Measurements from ENCODE around the gene TMEM132C.
"Not testable (repeated sequence)": the region's sequence is repeated elsewhere in the genome, so short reads cannot be mapped to it uniquely, and the experiment has no call there.

Gene TMEM132C

DNA sequence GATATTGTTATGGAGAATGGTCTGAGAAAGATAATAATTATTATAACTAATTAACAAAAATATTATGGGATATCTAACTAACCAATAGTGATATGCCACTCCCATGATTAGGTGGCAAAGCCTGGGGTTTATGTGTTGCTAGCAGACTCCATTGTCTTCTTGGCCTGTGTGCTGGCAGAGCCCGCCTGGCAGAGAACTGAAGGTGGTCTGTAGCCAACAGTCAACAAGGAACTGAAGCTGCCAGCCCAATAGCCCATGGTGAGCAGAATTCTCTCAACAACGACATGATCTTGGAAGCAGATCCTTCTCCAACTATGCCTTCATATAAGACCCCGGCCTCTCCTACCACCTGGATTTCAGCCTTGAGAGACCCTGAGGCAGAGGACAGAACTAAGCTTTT, 298.0 kb downstream of the TMEM132C start:
- no peak for DNase-seq (ENCODE audit: low read depth)

DNA sequence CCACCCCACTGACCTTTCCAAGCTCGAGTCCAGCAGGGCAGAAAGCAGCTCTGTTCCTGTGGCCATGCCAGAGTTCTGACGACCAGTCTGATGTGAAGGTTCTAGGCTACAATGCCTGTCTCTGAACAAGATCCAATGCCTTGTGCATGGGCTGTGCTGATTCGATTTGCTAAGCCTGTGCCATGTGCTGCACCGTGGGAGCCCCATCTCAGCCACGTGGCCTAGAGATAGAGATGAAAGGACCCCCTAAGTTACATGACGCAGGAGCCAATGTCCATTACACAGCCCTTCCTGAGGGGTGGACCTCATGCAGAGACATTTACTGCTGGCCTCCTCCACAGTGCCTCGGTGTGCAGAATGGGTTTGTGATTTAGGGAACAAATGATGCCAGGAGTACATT, 300.8 kb downstream of the TMEM132C start:
- DNase-seq (ENCODE audit: low read depth): no peak

DNA sequence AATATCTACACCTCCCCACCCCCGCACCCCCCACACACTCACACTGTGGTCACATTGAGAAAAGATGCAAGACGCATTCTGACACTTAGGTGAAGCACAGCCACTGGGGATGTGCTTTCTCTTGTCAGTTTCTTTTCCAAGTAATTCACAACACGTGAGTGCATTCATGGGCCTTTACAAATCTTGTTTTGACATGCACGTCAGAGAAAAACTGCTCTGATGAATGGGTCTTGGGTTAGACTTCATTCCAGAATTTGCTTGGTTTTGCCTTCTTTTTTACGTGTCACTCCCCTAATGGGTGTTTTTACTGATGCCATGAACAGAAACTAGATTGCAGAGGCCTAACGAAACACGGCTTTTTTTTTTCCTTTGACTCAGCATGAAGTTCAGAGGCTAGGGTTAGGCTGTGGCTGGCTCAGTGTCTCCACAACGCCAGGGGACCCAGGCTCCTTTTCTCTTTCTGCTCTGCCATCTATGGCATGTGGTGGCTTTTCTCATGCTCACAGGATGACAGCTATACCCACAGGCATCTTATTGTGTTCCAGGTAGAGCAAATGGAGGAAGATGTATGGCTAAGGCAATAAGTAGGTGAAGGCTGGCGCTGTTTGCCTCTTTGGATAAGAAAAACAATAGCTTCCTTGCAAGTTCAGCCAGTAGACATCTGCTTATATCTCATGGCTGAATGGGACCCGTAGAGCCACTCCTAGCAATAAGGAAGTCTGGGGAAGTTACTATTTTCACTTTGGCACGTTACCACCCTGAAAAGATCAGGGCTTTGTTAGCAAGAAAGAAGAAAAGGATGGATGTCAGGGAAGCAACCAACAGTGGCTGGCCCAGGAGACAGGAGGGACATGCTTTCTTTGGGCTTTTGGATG, 303.5 kb downstream of the TMEM132C start:
- DNase-seq (ENCODE audit: low read depth): no peak

GRCh38 chr12:128571906-128572810, 305.2 kb downstream of the TMEM132C start:
- DNase-seq (ENCODE audit: low read depth): no peak

DNA sequence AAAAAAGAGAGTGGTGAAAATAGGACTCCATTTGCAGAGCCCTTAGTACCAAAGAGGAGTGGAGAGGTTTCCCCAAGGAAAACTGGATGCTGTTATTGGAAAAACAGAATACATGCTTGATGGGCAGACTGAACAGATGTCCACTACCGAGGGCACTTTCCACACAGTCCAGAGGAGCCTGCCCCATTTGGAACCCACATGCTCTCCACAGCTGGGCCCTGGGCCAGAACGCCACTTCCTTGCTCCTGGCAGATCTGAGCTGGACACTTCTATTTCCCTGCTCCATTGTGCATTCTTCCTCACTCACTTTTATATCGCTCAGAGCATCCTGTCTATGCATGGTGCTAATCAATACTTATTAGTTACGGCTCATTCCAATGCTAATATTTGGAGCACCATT, 306.9 kb downstream of the TMEM132C start:
- DNase-seq (ENCODE audit: low read depth): no peak

DNA sequence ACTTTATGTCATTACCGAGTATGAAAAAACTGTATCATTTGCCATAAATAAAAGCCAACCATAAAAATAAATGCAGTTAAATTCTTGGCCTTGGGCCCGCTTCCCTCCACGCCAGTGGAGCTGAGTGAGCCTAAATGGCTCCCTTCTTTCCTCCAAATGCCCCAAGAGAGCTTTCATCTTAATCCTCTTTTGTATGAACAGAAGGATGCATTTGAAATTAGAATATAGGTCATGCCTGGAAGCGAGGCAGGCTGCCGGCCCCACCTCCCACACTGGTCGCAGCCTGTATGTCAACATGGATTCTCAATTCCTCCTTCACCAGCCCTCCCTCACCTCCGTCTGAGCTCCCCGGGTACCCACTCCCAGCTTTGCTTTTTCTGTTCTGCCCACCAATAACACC, 311.1 kb downstream of the TMEM132C start:
- DNase-seq (ENCODE audit: low read depth): no peak

DNA sequence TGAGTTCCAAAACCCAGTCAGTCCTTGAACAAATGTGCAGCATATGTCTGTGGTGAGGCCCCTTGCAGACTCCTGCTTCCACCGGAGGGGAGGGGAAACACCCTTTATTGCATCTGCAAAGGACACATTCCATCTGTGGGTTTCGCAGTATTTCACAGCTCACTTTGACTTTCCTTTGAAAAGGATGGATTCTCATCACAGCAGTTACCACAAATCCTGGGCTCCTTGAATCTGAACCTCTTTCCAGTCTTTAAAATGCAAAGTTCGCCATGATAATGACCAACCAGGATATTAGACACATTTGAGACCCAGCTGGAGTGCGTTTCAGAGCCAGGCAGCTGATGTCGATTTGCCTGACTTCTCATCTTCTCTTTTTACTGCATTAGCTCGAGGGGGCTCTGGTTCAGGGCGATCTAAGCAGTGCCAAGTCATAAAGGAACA, 314.4 kb downstream of the TMEM132C start:
- DNase-seq (ENCODE audit: low read depth): no peak

- DNase-seq (ENCODE audit: low read depth): no peak
Observed at GRCh38 chr12:128583453-128583852, 316.5 kb downstream of the TMEM132C start.

DNA sequence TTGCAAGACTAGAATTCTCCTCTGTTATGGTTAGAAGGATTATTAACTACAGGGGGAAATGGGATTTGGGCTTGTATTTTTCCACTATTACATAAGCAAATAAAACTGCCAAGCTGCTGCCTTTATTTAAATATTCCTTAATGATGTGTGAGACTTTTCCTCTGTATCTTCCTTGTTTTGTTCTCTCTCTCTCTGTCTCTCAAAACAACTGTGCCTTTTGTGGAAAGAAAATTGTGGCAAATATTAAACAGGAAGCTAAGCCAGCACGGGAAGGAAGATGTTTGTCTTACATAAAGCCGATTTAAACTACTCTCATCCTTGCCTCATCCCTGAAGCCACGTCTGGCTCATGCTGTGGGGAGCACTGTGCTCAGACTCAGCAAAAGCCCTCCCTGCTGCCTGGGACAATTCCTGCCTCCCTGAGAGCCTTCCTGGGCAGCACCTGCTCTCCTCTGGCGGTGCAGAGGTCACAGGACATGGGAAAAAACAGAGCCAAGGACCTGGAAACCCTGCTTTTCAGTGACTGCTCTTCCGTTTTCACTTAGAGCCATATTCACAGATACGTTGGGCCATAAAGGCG, 319.6 kb downstream of the TMEM132C start:
- no peak for DNase-seq (ENCODE audit: low read depth)

GRCh38 chr12:128587918-128588317, 320.9 kb downstream of the TMEM132C start:
- DNase-seq (ENCODE audit: low read depth): no peak

- DNase-seq (ENCODE audit: low read depth): no peak
Observed at GRCh38 chr12:128592220-128592744, 325.3 kb downstream of the TMEM132C start.

DNA sequence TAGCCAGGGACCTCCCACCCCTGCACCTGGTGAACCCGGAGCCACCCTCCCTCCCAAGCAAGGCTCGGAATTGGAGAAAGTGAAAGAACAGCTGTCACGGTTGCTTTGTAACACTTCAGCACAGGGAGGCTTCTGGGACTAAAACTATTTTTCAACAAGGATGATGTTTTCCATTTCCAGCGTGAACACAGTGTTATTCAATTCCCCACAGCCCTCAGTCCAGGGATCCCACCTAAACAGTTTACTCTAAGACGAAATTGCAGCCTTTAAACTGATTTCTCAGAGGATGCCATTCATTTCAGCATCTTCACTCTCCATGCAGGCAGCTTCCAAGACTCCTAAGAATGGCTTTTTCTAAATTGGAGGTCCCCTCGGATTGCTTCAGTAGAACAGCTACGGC, 327.6 kb downstream of the TMEM132C start:
- DNase-seq (ENCODE audit: low read depth): no peak

GRCh38 chr12:128595609-128596008, 328.6 kb downstream of the TMEM132C start:
- no peak for DNase-seq (ENCODE audit: low read depth)

DNA sequence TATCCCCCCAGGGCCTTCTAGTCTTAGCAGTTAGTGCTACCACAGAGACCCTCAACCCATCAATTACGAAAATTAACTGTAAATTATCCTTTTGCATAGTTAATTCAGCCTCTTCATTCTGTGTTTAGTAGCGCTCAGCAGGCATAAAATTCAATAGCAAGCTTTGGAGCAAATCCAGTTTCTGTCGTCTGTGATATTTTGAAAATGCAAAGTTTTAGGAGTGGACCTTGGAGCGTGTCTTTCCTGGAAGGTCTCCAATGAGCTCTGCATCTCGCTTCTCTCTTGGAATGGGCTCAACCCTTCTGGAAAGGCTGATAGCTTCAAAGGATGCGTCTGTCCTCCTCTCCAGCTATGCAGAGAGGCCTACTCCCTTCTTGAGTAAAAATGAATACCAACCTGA, 333.9 kb downstream of the TMEM132C start:
- DNase-seq (ENCODE audit: low read depth): no peak

- no peak for DNase-seq (ENCODE audit: low read depth)
Observed at GRCh38 chr12:128603573-128604115, 336.7 kb downstream of the TMEM132C start.

DNA sequence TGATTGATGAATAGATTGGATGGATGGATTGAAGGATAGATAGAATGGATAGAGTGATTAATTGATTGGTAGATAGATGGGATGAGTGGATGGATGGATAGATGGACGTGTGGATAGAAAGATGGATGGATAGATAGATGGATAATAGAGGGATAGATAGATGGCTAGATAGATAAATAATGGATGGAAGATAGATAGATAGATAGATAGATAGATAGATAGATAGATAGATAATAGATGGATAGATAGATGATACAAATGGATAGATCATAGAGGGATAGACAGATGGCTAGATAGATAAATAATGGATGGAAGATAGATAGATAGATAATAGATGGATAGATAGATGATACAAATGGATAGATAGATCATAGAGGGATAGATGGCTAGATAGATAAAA, 337.2 kb downstream of the TMEM132C start:
- DNase-seq (ENCODE audit: low read depth): not testable (repeated sequence)

DNA sequence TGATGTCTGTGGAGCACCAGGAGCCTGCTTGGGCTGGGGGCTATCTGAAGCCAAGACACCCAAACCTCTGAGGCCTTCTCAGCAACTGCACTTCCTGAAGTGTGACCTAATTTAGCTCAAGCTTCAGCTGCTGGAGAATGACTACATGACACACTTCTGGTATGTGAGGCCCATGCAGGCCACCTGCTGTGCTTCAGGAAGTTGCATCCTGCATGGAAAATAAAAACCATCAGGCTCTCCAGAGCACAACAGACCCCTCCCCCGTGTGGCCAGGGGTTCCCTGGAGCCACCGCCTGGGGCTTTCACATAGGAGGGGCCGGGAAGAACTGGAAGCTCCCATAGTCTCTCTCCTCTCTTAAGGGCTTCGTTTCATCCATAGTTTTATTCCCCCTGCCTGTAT, 339.1 kb downstream of the TMEM132C start:
- DNase-seq (ENCODE audit: low read depth): no peak

- DNase-seq (ENCODE audit: low read depth): no peak
Observed at GRCh38 chr12:128606538-128606937, 339.6 kb downstream of the TMEM132C start.

GRCh38 chr12:128606970-128607369, 340.0 kb downstream of the TMEM132C start:
- no peak for DNase-seq (ENCODE audit: low read depth)

- no peak for DNase-seq (ENCODE audit: low read depth)
Observed at GRCh38 chr12:128607641-128608040, 340.7 kb downstream of the TMEM132C start.

- DNase-seq (ENCODE audit: low read depth): no peak
Observed at GRCh38 chr12:128609861-128610260, 342.9 kb downstream of the TMEM132C start.

- DNase-seq (ENCODE audit: low read depth): no peak
Observed at GRCh38 chr12:128611736-128612135, 344.8 kb downstream of the TMEM132C start.

Measured in activated gamma-delta T cell treated with anti-CD3 and anti-CD28 coated beads, Interleukin-2, amount 50 U/mL, for 16 hours (primary cell).